ENCODE measurements around the gene PLSCR3.

DNA sequence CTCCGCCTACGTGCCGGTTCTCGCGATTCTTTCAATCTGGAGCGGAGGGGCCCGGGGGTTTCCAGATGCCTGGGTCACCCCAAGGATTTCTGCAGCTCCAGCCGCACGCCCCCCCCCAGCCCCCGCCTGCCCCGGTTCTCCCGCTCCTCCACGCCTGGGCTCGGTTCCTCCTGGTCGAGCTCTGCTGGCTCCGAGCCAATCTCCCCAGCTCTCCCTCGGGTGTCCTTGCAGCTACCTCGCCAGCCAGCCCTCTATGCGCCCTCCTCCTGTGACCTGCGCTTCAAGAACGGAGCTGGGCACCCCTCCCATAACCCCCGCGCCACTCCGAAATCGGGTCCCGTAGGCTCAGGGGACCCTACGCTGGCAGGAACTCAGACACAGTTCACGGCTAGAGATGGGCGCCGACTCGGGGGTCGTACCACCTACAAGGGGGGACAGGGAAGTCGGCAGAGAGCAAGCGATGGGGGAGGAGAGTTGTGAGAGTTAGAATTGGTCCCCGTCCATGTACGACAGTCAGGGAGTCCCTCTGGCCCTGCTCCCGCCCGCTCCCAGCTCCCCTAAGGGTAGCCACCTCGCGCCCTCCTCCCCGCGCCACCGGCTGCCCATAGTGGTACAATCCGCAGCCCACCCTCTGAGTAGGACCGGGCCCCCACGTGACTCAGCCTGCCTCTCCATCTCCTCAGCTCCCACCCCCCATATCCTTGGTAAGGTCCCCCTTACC is 45.9 kb upstream of the PLSCR3 start:
- no peak for TF ChIP-seq POLR2A (IDR thresholded peaks at IDR 0.05)
- TF ChIP-seq, protein P1, sequence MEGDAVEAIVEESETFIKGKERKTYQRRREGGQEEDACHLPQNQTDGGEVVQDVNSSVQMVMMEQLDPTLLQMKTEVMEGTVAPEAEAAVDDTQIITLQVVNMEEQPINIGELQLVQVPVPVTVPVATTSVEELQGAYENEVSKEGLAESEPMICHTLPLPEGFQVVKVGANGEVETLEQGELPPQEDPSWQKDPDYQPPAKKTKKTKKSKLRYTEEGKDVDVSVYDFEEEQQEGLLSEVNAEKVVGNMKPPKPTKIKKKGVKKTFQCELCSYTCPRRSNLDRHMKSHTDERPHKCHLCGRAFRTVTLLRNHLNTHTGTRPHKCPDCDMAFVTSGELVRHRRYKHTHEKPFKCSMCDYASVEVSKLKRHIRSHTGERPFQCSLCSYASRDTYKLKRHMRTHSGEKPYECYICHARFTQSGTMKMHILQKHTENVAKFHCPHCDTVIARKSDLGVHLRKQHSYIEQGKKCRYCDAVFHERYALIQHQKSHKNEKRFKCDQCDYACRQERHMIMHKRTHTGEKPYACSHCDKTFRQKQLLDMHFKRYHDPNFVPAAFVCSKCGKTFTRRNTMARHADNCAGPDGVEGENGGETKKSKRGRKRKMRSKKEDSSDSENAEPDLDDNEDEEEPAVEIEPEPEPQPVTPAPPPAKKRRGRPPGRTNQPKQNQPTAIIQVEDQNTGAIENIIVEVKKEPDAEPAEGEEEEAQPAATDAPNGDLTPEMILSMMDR (IDR thresholded peaks at IDR 0.05 in 8 of 11, conservative IDR thresholded peaks at IDR 0.05 in 3 of 11) = no peak
